GM12878 (cell line): ENCODE results near the gene HCN3. TPM values are rescaled to one million over a fixed set of nuclear protein-coding genes. Genes with fewer than 3 reads are reported as not detected.

Experiments used
- BACH1 ChIP-seq: fragments of 450-650 bp; IDR thresholded peaks from 2 replicates; pipeline ENCODE4 v1.6.1; 2017; ENCODE audit warnings: mild to moderate bottlenecking, borderline replicate concordance
- BHLHE40 ChIP-seq, 2 experiments: fragments of 450-650 bp in 1 of 2; IDR thresholded peaks; 2 replicates each; pipeline ENCODE4 v1.6.1; 2011 to 2017; ENCODE audit warnings: low read depth in 2 of 2, borderline replicate concordance in 1 of 2, improper control_type of control experiment in 1 of 2, low read length in 1 of 2, mild to moderate bottlenecking in 1 of 2
- CEBPB ChIP-seq, 2 experiments: fragments of 150-350 bp in 1 of 2; IDR thresholded peaks; 2 replicates each; pipeline ENCODE4 v1.6.1; 2012 to 2014; ENCODE audit warnings: low read depth in 2 of 2, low read length in 2 of 2, borderline replicate concordance in 1 of 2, inconsistent platforms in 1 of 2
- EED ChIP-seq: sonication (generic); IDR thresholded peaks from 2 replicates; pipeline ENCODE4 v1.6.1; 2016; ENCODE audit warnings: antibody characterized with exemption, low read depth
- HDGF ChIP-seq: fragments of 450-650 bp; IDR thresholded peaks from 2 replicates; pipeline ENCODE4 v1.6.1; 2016; ENCODE audit warnings: antibody characterized with exemption
- IKZF1 ChIP-seq: fragments of 450-650 bp; conservative IDR thresholded peaks from 2 replicates; pipeline ENCODE4 v1.6.1; 2017; ENCODE audit warnings: antibody characterized with exemption, mild to moderate bottlenecking
- IRF4 ChIP-seq: IDR thresholded peaks from 2 replicates; pipeline ENCODE4 v1.6.1; 2011; ENCODE audit warnings: low read depth, low read length
- MEF2A ChIP-seq: IDR thresholded peaks from 2 replicates; pipeline ENCODE4 v1.6.1; 2011; ENCODE audit warnings: low read depth, mild to moderate bottlenecking, low read length, moderate library complexity; ENCODE audit not compliant: insufficient read depth
- RAD51 ChIP-seq: fragments of 450-650 bp; IDR thresholded peaks from 2 replicates; pipeline ENCODE4 v1.6.1; 2016; ENCODE audit warnings: moderate library complexity, mild to moderate bottlenecking, inconsistent platforms
- SP1 ChIP-seq: IDR thresholded peaks from one replicate; pipeline ENCODE4 v1.6.1; 2011; ENCODE audit warnings: low read depth, low read length
- TAF1 ChIP-seq: IDR thresholded peaks from 2 replicates; pipeline ENCODE4 v1.6.1; 2011; ENCODE audit warnings: mild to moderate bottlenecking, low read depth, low read length, borderline replicate concordance
- TCF12 ChIP-seq: IDR thresholded peaks from 2 replicates; pipeline ENCODE4 v1.6.1; 2011; ENCODE audit warnings: low read depth, mild to moderate bottlenecking, low read length
- ZNF24 ChIP-seq: fragments of 450-650 bp; IDR thresholded peaks from 2 replicates; pipeline ENCODE4 v1.6.1; 2017; ENCODE audit warnings: antibody characterized with exemption, mild to moderate bottlenecking
- polyA plus RNA-seq, 11 experiments: library from polyadenylated mRNA; depleted of rRNA in 4 of 11; unstranded in 6 of 11; stranded (reverse) in 5 of 11; fragments of >200 nt; fragmentation: Nextera tagmentation in 4 of 11; fragmentation: Illumina TruSeq in 1 of 11; extraction: Ambion mirVana in 4 of 11; extraction: Trizol in 1 of 11; gene quantifications; 1 replicate in 1 of 11; 2 replicates in 10 of 11; pipeline versions ENCODE4 v1.2.1 to v1.2.3, GENCODE V29; 2011 to 2016; ENCODE audit warnings: inconsistent platforms in 2 of 11, missing spikeins in 2 of 11, low read depth in 1 of 11
- total RNA-seq, 4 experiments: library from RNA; depleted of rRNA in 3 of 4; stranded (reverse); fragments of >200 nt in 3 of 4; fragmentation: Illumina TruSeq in 1 of 4; extraction: Trizol in 1 of 4; gene quantifications; 2 replicates each; pipeline versions ENCODE4 v1.2.1 to v1.2.3, GENCODE V29; 2013 to 2021
- TF ChIP-seq, protein P1 (sequence below), 3 experiments: IDR thresholded peaks in 2 of 3; conservative IDR thresholded peaks in 1 of 3; 2 replicates each; pipeline ENCODE4 v1.5.1; 2011; ENCODE audit warnings: low read depth in 3 of 3, low read length in 3 of 3, mild to moderate bottlenecking in 3 of 3, control low read depth in 2 of 3, moderate library complexity in 2 of 3, inconsistent platforms in 1 of 3, mixed read lengths in 1 of 3; ENCODE audit not compliant: control insufficient read depth in 2 of 3, insufficient read depth in 1 of 3; ENCODE audit errors: extremely low read depth in 1 of 3
- TF ChIP-seq, protein P2 (sequence below): fragments of 450-650 bp; conservative IDR thresholded peaks from 2 replicates; pipeline ENCODE4 v1.6.1; 2017; ENCODE audit warnings: mild to moderate bottlenecking, moderate library complexity
- TF ChIP-seq, protein P3 (sequence below): fragments of 450-650 bp; IDR thresholded peaks from 2 replicates; pipeline ENCODE4 v1.6.1; 2018; ENCODE audit warnings: mild to moderate bottlenecking, low read depth, moderate library complexity; ENCODE audit not compliant: partially characterized antibody
- TF ChIP-seq, protein P4 (sequence below): fragments of 450-650 bp; IDR thresholded peaks from 2 replicates; pipeline ENCODE4 v1.6.1; 2017; ENCODE audit warnings: mild to moderate bottlenecking, low read depth, inconsistent platforms; ENCODE audit not compliant: poor library complexity, severe bottlenecking

The HCN3 gene
- total and polyA plus RNA-seq, 10 of the 15 experiments (the other 5 are each of a cell fraction or from before 2014, with no cell fraction given) = 0.08 to 4.1 (median 1.8) TPM

DNA sequence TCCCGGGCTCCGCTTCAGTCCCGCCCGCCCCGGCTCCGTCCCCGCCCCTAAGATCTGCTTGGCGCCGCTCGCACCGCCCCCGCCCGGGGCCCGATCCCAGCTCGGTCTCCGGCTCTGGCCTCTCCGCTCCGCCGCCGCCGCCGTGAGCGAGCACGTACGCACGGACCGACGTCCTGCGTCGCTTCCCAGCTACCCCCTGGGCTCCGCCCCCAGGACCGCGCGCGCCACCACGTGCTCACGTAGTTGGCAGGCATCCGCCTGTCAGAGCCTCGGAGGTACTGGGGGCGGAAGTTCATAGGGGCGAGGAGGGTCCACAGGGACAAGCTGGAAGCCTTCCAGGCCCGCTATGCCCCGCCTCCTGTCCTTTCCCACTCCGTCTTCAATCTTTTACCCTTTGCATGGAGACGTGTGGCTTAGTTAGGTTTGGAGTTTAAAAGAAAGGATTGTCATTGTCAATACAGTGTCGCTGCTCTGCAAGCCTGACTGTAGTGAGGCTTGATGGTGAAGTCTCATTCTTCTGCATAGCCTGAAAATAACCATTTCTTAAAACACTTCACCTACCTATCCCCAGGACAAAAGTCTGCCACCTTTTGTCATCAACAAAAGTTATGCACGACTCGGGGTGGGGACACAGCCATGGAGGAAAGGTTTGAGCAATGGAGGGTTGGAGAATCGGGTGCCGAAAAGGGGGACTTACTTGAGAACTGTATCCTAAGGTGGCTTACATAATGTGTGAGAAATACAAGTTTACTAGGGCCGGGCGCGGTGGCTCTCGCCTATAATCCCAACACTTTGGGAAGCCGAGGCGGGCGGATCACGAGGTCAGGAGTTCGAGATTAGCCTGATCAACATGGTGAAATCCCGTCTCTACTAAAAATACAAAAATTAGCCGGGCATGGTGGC is 3.7 kb upstream of the HCN3 start, which contains the start of gene CLK2 (continued):
- TF ChIP-seq BACH1 (peak; percentile 18; the same call in 1 of the 2 replicates), RAD51 (peak; percentile 82), MEF2A (no peak), HDGF (peak; percentile 83), EED (peak; percentile 30; the same call in 1 of the 2 replicates), TAF1 (peak; percentile 36; the same call in 1 of the 2 replicates), SP1 (peak; percentile 39), CEBPB (IDR thresholded peaks at IDR 0.05; ENCODE audit: borderline replicate concordance in 1 of 2, low read depth in 2 of 2, low read length in 2 of 2) (no peak), TCF12 (peak; percentile 16; the same call in 1 of the 2 replicates), BHLHE40 (IDR thresholded peaks at IDR 0.05; ENCODE audit: borderline replicate concordance in 1 of 2, low read depth in 2 of 2, low read length in 1 of 2) (peak; percentile 52 to 85; a peak in 3 of 4 replicates), IRF4 (no peak), IKZF1 (peak; percentile 68), ZNF24 (no peak)
- TF ChIP-seq, protein P1, sequence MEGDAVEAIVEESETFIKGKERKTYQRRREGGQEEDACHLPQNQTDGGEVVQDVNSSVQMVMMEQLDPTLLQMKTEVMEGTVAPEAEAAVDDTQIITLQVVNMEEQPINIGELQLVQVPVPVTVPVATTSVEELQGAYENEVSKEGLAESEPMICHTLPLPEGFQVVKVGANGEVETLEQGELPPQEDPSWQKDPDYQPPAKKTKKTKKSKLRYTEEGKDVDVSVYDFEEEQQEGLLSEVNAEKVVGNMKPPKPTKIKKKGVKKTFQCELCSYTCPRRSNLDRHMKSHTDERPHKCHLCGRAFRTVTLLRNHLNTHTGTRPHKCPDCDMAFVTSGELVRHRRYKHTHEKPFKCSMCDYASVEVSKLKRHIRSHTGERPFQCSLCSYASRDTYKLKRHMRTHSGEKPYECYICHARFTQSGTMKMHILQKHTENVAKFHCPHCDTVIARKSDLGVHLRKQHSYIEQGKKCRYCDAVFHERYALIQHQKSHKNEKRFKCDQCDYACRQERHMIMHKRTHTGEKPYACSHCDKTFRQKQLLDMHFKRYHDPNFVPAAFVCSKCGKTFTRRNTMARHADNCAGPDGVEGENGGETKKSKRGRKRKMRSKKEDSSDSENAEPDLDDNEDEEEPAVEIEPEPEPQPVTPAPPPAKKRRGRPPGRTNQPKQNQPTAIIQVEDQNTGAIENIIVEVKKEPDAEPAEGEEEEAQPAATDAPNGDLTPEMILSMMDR (IDR thresholded peaks at IDR 0.05 in 2 of 3, conservative IDR thresholded peaks at IDR 0.05 in 1 of 3; ENCODE audit: control insufficient read depth in 2 of 3, extremely low read depth in 1 of 3, insufficient read depth in 1 of 3, low read depth in 3 of 3, low read length in 3 of 3) = 0 out of 6 replicates have a peak, but pooled peaks of 1 of the 3 experiments have one; percentile 4
- TF ChIP-seq, protein P2, sequence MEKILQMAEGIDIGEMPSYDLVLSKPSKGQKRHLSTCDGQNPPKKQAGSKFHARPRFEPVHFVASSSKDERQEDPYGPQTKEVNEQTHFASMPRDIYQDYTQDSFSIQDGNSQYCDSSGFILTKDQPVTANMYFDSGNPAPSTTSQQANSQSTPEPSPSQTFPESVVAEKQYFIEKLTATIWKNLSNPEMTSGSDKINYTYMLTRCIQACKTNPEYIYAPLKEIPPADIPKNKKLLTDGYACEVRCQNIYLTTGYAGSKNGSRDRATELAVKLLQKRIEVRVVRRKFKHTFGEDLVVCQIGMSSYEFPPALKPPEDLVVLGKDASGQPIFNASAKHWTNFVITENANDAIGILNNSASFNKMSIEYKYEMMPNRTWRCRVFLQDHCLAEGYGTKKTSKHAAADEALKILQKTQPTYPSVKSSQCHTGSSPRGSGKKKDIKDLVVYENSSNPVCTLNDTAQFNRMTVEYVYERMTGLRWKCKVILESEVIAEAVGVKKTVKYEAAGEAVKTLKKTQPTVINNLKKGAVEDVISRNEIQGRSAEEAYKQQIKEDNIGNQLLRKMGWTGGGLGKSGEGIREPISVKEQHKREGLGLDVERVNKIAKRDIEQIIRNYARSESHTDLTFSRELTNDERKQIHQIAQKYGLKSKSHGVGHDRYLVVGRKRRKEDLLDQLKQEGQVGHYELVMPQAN = peak; percentile 74
- TF ChIP-seq, protein P3, sequence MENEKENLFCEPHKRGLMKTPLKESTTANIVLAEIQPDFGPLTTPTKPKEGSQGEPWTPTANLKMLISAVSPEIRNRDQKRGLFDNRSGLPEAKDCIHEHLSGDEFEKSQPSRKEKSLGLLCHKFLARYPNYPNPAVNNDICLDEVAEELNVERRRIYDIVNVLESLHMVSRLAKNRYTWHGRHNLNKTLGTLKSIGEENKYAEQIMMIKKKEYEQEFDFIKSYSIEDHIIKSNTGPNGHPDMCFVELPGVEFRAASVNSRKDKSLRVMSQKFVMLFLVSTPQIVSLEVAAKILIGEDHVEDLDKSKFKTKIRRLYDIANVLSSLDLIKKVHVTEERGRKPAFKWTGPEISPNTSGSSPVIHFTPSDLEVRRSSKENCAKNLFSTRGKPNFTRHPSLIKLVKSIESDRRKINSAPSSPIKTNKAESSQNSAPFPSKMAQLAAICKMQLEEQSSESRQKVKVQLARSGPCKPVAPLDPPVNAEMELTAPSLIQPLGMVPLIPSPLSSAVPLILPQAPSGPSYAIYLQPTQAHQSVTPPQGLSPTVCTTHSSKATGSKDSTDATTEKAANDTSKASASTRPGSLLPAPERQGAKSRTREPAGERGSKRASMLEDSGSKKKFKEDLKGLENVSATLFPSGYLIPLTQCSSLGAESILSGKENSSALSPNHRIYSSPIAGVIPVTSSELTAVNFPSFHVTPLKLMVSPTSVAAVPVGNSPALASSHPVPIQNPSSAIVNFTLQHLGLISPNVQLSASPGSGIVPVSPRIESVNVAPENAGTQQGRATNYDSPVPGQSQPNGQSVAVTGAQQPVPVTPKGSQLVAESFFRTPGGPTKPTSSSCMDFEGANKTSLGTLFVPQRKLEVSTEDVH = peak; percentile 57
- TF ChIP-seq, protein P4, sequence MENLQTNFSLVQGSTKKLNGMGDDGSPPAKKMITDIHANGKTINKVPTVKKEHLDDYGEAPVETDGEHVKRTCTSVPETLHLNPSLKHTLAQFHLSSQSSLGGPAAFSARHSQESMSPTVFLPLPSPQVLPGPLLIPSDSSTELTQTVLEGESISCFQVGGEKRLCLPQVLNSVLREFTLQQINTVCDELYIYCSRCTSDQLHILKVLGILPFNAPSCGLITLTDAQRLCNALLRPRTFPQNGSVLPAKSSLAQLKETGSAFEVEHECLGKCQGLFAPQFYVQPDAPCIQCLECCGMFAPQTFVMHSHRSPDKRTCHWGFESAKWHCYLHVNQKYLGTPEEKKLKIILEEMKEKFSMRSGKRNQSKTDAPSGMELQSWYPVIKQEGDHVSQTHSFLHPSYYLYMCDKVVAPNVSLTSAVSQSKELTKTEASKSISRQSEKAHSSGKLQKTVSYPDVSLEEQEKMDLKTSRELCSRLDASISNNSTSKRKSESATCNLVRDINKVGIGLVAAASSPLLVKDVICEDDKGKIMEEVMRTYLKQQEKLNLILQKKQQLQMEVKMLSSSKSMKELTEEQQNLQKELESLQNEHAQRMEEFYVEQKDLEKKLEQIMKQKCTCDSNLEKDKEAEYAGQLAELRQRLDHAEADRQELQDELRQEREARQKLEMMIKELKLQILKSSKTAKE = no peak
